Adipocyte (in vitro differentiated cells): Measurements from ENCODE around the gene SDCCAG8.
"Not testable (repeated sequence)": the region's sequence is repeated elsewhere in the genome, so short reads cannot be mapped to it uniquely, and the experiment has no call there.

ENCODE experiments used
- DNase-seq: peaks from one replicate; pipeline ENCODE4 v3.0.0-alpha.2; 2015; ENCODE audit warnings: low read depth
- H3K27me3 ChIP-seq: replicated peaks from 2 replicates; pipeline ENCODE4 v1.7.0; 2013; ENCODE audit warnings: mild to moderate bottlenecking, low read length, moderate library complexity; ENCODE audit not compliant: control insufficient read depth, insufficient read depth
- H3K36me3 ChIP-seq: 2 replicates; pipeline ENCODE4 v1.7.0; 2013; ENCODE audit warnings: low read length, mild to moderate bottlenecking, moderate library complexity; ENCODE audit not compliant: control insufficient read depth, insufficient read depth, severe bottlenecking
- H3K4me1 ChIP-seq: 2 replicates; pipeline ENCODE4 v1.7.0; 2013; ENCODE audit warnings: mild to moderate bottlenecking, low read length, moderate library complexity; ENCODE audit not compliant: control insufficient read depth, insufficient read depth
- H3K4me3 ChIP-seq: 2 replicates; pipeline ENCODE4 v1.7.0; 2013; ENCODE audit warnings: mild to moderate bottlenecking, low read length, moderate library complexity
- H3K9ac ChIP-seq: 2 replicates; pipeline ENCODE4 v1.7.0; 2013; ENCODE audit warnings: mild to moderate bottlenecking, low read length, moderate library complexity
- H3K9me3 ChIP-seq: 2 replicates; pipeline ENCODE4 v1.7.0; 2013; ENCODE audit warnings: mild to moderate bottlenecking, low read length, moderate library complexity; ENCODE audit not compliant: control insufficient read depth

SDCCAG8 gene

DNA sequence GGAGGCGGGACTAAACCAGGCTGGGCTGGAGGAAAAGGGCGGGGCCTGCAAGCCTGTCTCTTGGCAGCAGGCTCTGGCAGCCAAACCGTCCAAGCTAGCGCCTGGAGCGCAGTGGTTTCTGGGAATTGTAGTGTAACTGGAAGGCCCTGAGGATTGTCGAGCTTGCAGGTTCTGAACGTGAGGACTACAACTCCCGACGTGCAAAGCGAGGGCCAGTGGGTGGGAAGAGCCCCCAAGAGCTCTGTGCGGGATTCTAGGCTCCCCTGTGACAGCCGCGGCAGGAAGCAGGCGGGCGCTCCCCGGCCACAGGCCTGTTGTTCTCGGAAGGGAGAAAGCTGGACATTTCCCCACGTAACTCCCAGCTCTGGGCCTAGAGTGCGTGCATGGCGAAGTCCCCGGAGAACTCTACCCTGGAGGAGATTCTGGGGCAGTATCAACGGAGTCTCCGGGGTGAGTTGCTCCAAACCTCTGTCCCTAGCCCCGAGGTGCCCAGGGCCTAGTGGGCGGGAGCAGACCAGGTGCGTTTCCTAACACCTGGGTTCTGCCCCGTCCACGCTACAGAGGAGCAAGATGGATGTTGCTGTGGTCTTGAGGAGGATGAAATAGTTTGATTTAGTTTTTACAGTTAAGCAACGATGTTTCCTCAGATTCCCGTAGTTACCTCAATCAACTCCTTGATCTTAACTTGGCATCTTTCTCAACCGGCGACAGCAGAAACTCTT, at the start of gene SDCCAG8:
SDCCAG8 (plus strand) TSS at position 251 of the 722 bp plus-strand sequence; CDS start at position 384, 133 bp downstream.
- H3K27me3 ChIP-seq: no peaks in the 10 kb centered on the region
- no peaks in the 10 kb centered on the region for H3K9me3 ChIP-seq
- DNase-seq: peak; percentile 100
- H3K4me1 ChIP-seq: peaks cover 39% of the 10 kb centered on the region
- H3K9ac ChIP-seq: peak within 1 kb of the TSS; percentile 99
- H3K4me3 ChIP-seq: peak within 1 kb of the TSS; percentile 87
- H3K36me3 ChIP-seq: no peaks in the 10 kb centered on the region

GRCh38 chr1:243211984-243212383, 43.9 kb upstream of the SDCCAG8 start:
- H3K27me3 ChIP-seq, H3K9ac ChIP-seq, DNase-seq, H3K9me3 ChIP-seq, H3K4me3 ChIP-seq, H3K36me3 ChIP-seq: not testable (repeated sequence)
- peaks cover 25% of the 10 kb centered on the region for H3K4me1 ChIP-seq

- H3K9me3 ChIP-seq: no peaks in the 10 kb centered on the region
Measured at GRCh38 chr1:243213045-243213787, 42.6 kb upstream of the SDCCAG8 start.

GRCh38 chr1:243215276-243215875, 40.5 kb upstream of the SDCCAG8 start:
- H3K27me3 ChIP-seq, H3K4me3 ChIP-seq, H3K9ac ChIP-seq, DNase-seq, H3K9me3 ChIP-seq: not testable (repeated sequence)
- H3K36me3 ChIP-seq: peaks cover 23% of the 10 kb centered on the region
- H3K4me1 ChIP-seq: peaks cover 45% of the 10 kb centered on the region

More at GRCh38 chr1:243213045-243213787, 42.6 kb upstream of the SDCCAG8 start:
- peak overlapping the region; percentile 57 for H3K9ac ChIP-seq
- peaks cover 2% of the 10 kb centered on the region for H3K36me3 ChIP-seq
- no peaks in the 10 kb centered on the region for H3K27me3 ChIP-seq
- peak; percentile 82 for DNase-seq
- H3K4me3 ChIP-seq: peak overlapping the region; percentile 37
- peaks cover 36% of the 10 kb centered on the region for H3K4me1 ChIP-seq

- H3K4me3 ChIP-seq: no peak overlapping the region
- H3K9ac ChIP-seq: no peak overlapping the region
- peaks cover 36% of the 10 kb centered on the region for H3K36me3 ChIP-seq
- H3K27me3 ChIP-seq: no peaks in the 10 kb centered on the region
- DNase-seq: peak; percentile 16
- H3K4me1 ChIP-seq: peaks cover 45% of the 10 kb centered on the region
- no peaks in the 10 kb centered on the region for H3K9me3 ChIP-seq
Measured at GRCh38 chr1:243216741-243217140, 39.1 kb upstream of the SDCCAG8 start.

DNA sequence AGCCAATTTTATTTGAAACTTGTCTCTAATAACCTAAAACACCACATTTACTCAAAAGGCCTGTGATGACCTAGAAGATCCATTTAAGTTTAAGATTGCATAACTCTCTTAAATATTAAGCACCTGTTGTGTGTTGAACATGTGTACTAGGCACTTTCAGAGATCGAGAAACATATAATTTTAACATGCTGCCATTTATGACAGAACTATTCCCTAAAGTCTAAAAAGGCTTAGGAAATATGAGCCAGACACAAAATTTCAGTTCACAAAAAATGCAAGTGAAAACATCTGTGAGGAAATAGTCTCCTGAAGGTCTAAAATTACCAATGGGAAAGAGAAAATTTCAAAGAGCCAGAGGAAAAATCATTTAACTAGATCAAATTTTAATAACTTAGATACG, 38.5 kb upstream of the SDCCAG8 start:
- Histone ChIP-seq H3K4me3 (no peak overlapping the region), H3K27me3 (no peaks in the 10 kb centered on the region), H3K4me1 (peaks cover 40% of the 10 kb centered on the region), H3K36me3 (peaks cover 42% of the 10 kb centered on the region), H3K9me3 (no peaks in the 10 kb centered on the region), H3K9ac (no peak overlapping the region)
- peak; percentile 69 for DNase-seq

- H3K36me3 ChIP-seq: peaks cover 50% of the 10 kb centered on the region
- peaks cover 33% of the 10 kb centered on the region for H3K4me1 ChIP-seq
- H3K9me3 ChIP-seq: no peaks in the 10 kb centered on the region
- H3K9ac ChIP-seq: no peak overlapping the region
- no peak for DNase-seq
- H3K27me3 ChIP-seq: no peaks in the 10 kb centered on the region
- no peak overlapping the region for H3K4me3 ChIP-seq
Measured at GRCh38 chr1:243218059-243218458, 37.8 kb upstream of the SDCCAG8 start.

DNA sequence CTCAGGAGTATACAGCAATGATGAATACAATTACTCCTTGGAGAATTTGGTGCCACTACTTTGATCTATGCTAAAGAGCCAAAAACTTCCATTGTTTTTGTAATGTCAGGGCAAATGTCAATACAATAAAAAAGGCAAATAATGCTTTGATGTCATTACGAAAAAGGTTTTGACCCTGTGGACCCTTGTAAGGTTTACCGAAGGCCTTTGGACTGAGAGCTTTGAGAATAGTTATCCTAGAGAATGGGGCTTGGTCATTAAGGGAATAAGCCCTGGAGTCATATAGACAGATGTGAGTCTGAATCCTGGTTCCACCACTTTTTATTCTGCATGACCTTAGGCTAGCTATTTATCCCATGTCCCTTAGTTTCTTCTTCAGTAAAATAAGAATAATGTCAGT, 28.2 kb upstream of the SDCCAG8 start:
- H3K9me3 ChIP-seq: peaks cover 29% of the 10 kb centered on the region
- peaks cover 46% of the 10 kb centered on the region for H3K36me3 ChIP-seq
- H3K4me3 ChIP-seq: no peak overlapping the region
- H3K4me1 ChIP-seq: no peaks in the 10 kb centered on the region
- DNase-seq: no peak
- H3K27me3 ChIP-seq: no peaks in the 10 kb centered on the region
- no peak overlapping the region for H3K9ac ChIP-seq

GRCh38 chr1:243229526-243229925, 26.3 kb upstream of the SDCCAG8 start:
- H3K9me3 ChIP-seq: peaks cover 29% of the 10 kb centered on the region
- peaks cover 7% of the 10 kb centered on the region for H3K4me1 ChIP-seq
- DNase-seq: no peak
- no peaks in the 10 kb centered on the region for H3K27me3 ChIP-seq
- peak overlapping the region; percentile 24 for H3K4me3 ChIP-seq
- no peak overlapping the region for H3K9ac ChIP-seq
- H3K36me3 ChIP-seq: peaks cover 34% of the 10 kb centered on the region

DNA sequence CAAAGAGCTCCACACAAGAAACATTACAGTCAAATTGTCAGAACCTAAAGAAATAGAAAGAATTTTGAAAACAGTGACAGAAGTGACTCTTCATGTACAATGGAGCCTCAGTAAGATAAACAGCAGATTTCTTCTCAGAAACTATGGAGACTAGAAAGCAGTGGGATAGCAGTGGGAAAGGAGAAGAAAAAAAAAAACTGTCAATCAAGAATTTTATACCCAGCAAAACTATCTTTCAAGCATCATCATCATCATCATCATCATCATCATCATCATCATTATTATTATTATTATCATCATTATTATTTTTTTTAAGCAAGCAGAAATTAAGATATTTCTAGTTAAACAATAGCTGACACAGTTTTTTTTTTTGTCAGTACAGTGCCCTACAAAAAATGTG, 24.9 kb upstream of the SDCCAG8 start:
- Histone ChIP-seq H3K4me3 (no peak overlapping the region), H3K4me1 (peaks cover 17% of the 10 kb centered on the region), H3K9ac (no peak overlapping the region), H3K36me3 (peaks cover 34% of the 10 kb centered on the region), H3K27me3 (no peaks in the 10 kb centered on the region), H3K9me3 (peaks cover 29% of the 10 kb centered on the region)
- DNase-seq: peak; percentile 58

GRCh38 chr1:243233908-243234307, 21.9 kb upstream of the SDCCAG8 start:
- peaks cover 41% of the 10 kb centered on the region for H3K36me3 ChIP-seq

More at GRCh38 chr1:243233908-243234307, 21.9 kb upstream of the SDCCAG8 start:
- Histone ChIP-seq H3K4me1 (peaks cover 23% of the 10 kb centered on the region), H3K4me3 (no peak overlapping the region), H3K9me3 (peaks cover 29% of the 10 kb centered on the region), H3K27me3 (no peaks in the 10 kb centered on the region), H3K9ac (no peak overlapping the region)
- DNase-seq: peak; percentile 50
